Mucosa of descending colon (tissue), 3 donors: ENCODE data around the gene AAMP. TPM values are rescaled to one million over a fixed set of nuclear protein-coding genes. Genes with fewer than 3 reads are reported as not detected.

ENCODE experiments used
- ATAC-seq: fragments of 200-7000 bp; cut with Tn5 transposase; one replicate; pipeline ENCODE4 v1.9.1; 2020; ENCODE audit warnings: mild to moderate bottlenecking, moderate library complexity
- DNase-seq, 3 donors: peaks; one replicate each; pipeline ENCODE4 v3.0.0-alpha.2; 2020
- H3K36me3 ChIP-seq: fragments of 200-600 bp; one replicate; pipeline ENCODE4 v1.8.0; 2021; ENCODE audit warnings: low read depth, mild to moderate bottlenecking
- H3K4me1 ChIP-seq: fragments of 200-600 bp; one replicate; pipeline ENCODE4 v1.8.0; 2021; ENCODE audit warnings: low read depth, mild to moderate bottlenecking
- H3K4me3 ChIP-seq: fragments of 200-600 bp; one replicate; pipeline ENCODE4 v1.8.0; 2021; ENCODE audit warnings: mild to moderate bottlenecking
- H3K9me3 ChIP-seq: fragments of 200-600 bp; one replicate; pipeline ENCODE4 v1.8.0; 2021; ENCODE audit warnings: mild to moderate bottlenecking
- intact Hi-C, 2 donors: fragments of 100-400 bp; cut with DNase I in 1 of 2; cut with micrococcal nuclease in 1 of 2; formaldehyde crosslinking; loops; one replicate each; pipeline versions ENCODE4 v1.11.0 to v1.11.1; 2022; cut with DNase I, micrococcal nuclease
- total RNA-seq, 3 donors: library from RNA; stranded (reverse); fragmentation: NEBNext Ultra II Directional in 2 of 3; extraction: Animal tissue kit (Norgen Biotek cat#: 25700) in 2 of 3; gene quantifications; one replicate each; pipeline versions ENCODE4 v1.2.1 to v1.2.4, GENCODE V29; 2021 to 2023
- TF ChIP-seq, protein P1 (sequence below): fragments of 200-600 bp; IDR thresholded peaks from one replicate; pipeline ENCODE4 v1.8.0; 2022; ENCODE audit warnings: antibody characterized with exemption, mild to moderate bottlenecking
- donor health status: DM: no; HTN: no; CAD: no; lungs with moderate emphysema.
- donor health status: DM: no; HTN: no; CAD: no.
- donor health status: DM: no; HTN: yes; CAD: no.

AAMP gene
- total RNA-seq, 3 donors from 2014 or later = 80.2 to 97.0 (median 94.1) TPM

GRCh38 chr2:218260166-218260565 is 9.8 kb downstream of the AAMP start:
- H3K4me1 ChIP-seq = peaks cover 46% of the 10 kb centered on the region
- TF ChIP-seq, protein P1, sequence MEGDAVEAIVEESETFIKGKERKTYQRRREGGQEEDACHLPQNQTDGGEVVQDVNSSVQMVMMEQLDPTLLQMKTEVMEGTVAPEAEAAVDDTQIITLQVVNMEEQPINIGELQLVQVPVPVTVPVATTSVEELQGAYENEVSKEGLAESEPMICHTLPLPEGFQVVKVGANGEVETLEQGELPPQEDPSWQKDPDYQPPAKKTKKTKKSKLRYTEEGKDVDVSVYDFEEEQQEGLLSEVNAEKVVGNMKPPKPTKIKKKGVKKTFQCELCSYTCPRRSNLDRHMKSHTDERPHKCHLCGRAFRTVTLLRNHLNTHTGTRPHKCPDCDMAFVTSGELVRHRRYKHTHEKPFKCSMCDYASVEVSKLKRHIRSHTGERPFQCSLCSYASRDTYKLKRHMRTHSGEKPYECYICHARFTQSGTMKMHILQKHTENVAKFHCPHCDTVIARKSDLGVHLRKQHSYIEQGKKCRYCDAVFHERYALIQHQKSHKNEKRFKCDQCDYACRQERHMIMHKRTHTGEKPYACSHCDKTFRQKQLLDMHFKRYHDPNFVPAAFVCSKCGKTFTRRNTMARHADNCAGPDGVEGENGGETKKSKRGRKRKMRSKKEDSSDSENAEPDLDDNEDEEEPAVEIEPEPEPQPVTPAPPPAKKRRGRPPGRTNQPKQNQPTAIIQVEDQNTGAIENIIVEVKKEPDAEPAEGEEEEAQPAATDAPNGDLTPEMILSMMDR = no peak
- no peaks in the 10 kb centered on the region for H3K9me3 ChIP-seq
- H3K4me3 ChIP-seq = no peak overlapping the region
- no peaks in the 10 kb centered on the region for H3K36me3 ChIP-seq
- ATAC-seq (no peak), DNase-seq (no peak)
- intact Hi-C loops = no loop called here

DNA sequence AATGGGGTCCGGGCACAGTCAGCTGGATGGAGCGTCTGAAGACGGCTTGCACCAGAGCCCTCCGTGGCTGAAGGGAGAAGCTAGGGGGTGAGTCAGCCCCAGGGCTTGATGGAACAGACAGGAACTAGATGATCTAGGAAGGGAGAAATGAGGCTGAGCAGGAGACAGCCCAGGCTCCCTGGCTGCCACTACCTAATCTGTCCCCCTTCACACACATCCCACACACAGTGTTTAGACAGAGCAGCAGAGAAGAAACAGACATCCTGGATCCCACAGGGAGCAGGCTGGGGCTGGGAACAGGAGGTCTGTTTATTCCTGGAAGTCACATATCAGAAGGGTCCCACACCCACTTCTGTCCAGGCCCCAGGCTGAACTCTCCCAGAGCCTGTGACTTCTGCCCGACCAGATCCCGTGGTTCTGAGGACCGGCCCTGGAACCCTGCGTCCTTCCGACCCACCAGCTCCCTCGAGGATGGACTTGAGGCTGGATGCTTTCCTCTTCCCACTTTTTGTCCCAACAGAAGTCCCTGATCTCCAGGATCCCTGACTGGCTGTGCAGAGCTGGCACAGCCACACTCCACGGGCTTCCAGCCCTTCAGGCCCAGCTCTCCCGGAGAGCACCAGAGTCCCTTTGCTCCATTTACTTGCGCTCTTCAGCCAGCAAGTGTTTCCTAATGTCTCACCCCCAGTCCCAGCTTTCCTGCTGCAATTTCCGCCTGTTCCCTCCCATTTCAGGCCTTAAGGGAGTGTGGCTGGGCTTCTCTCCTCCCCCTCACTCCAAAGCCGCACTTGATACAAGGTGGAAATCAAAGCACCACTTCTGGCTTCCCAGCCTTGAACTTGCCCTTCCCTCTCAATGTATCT is 10.6 kb downstream of the AAMP start:
- H3K4me1 ChIP-seq = peaks cover 38% of the 10 kb centered on the region
- no peak overlapping the region for H3K4me3 ChIP-seq
- no peaks in the 10 kb centered on the region for H3K9me3 ChIP-seq
- peak; percentile 3 for ATAC-seq
- intact Hi-C loops = loop anchor here (10.0 kb wide), 1 partner anchor 75 kb away; no protein-coding TSS in a partner anchor
- TF ChIP-seq, protein P1 = no peak
- peaks cover 3% of the 10 kb centered on the region for H3K36me3 ChIP-seq
- no peak for DNase-seq

GRCh38 chr2:218257390-218257981 is 12.5 kb downstream of the AAMP start:
- H3K36me3 ChIP-seq = peaks cover 12% of the 10 kb centered on the region
- H3K4me3 ChIP-seq = no peak overlapping the region
- DNase-seq (no peak), ATAC-seq (peak; percentile 32)
- peaks cover 20% of the 10 kb centered on the region for H3K4me1 ChIP-seq
- H3K9me3 ChIP-seq = no peaks in the 10 kb centered on the region
- TF ChIP-seq, protein P1 = no peak
- intact Hi-C loops = loop anchor here (10.0 kb wide), 1 partner anchor 73 kb away; no protein-coding TSS in a partner anchor

DNA sequence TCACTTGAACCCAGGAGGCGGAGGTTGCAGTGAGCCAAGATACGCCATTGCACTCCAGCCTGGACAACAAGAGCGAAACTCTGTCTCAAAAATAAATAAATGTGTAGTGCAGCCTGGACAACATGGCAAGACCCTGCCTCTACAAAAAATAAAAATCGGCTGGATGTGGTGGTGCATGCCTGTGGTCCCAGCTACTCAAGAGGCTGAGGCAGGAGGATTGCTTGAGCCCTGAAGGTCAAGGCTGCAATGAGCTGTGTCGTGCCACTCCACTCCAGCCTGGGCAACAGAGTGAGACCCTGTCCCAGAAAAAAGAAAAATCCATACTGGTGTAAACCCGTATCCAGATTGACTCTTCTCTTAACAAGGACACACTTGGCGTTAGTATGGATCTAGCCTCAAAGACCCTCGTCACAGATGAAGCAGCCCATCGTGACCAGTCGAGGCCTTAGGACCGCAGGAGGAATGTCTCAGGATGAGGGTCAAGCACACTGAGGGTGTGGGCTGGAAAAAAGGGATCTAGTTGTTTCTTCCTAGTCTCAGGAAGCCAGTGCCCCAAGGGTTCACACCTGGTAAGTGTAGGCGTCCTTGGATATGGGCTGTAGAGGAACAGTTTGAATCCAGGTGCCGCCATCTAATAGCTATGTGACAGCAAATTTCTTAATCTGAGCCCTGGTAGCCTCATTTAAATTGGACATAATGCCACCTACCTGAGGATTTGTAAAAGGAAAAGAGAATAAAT is 13.2 kb downstream of the AAMP start:
- ATAC-seq = no peak
- peaks cover 15% of the 10 kb centered on the region for H3K36me3 ChIP-seq
- H3K9me3 ChIP-seq = no peaks in the 10 kb centered on the region
- peaks cover 18% of the 10 kb centered on the region for H3K4me1 ChIP-seq
- no peak for DNase-seq
- no peak overlapping the region for H3K4me3 ChIP-seq
- TF ChIP-seq, protein P1 = no peak
- intact Hi-C loops = loop anchor here (10.0 kb wide), 1 partner anchor 72 kb away; no protein-coding TSS in a partner anchor

- TF ChIP-seq, protein P1 = no peak
- H3K36me3 ChIP-seq = peaks cover 15% of the 10 kb centered on the region
- H3K4me1 ChIP-seq = peaks cover 9% of the 10 kb centered on the region
- H3K9me3 ChIP-seq = no peaks in the 10 kb centered on the region
- intact Hi-C loops = loop anchor here (10.0 kb wide), 1 partner anchor 71 kb away; no protein-coding TSS in a partner anchor
- ATAC-seq (no peak), DNase-seq (no peak)
- no peak overlapping the region for H3K4me3 ChIP-seq
These were observed 14.5 kb downstream of the AAMP start for GRCh38 chr2:218255446-218255845.
